IMR-90 (cell line): Measurements from ENCODE around the gene PSMD6. TPM values are rescaled to one million over a fixed set of nuclear protein-coding genes. Genes with fewer than 3 reads are reported as not detected.
A peak's percentile ranks its signal among the peaks of the same experiment; 100 is the strongest.

Experiments
- ATAC-seq: fragments of 200-7000 bp; cut with Tn5 transposase; 2 replicates; pipeline ENCODE4 v1.9.1; 2020; ENCODE audit warnings: low read depth, mild to moderate bottlenecking, moderate library complexity
- BruUV-seq: library from RNA; stranded (reverse); fragments of 400-500 nt; replicated peaks from 2 replicates; lab custom pipeline; 2021; lab: Mats Ljungman, UMichigan
- CTCF ChIA-PET: fragments of 300-600 bp; formaldehyde crosslinking; extraction: SDS; loops from one replicate; lab custom pipeline; 2021; ENCODE audit warnings: antibody characterized with exemption; lab: Yijun Ruan, JAX
- POLR2A ChIA-PET: fragments of 300-600 bp; sonication (Branson Sonifier 250); formaldehyde crosslinking; loops from one replicate; lab custom pipeline; 2022; ENCODE audit warnings: antibody characterized with exemption; ENCODE audit not compliant: unreplicated experiment; lab: Charles Lee
- DNase-seq: peaks from one replicate; pipeline ENCODE4 v3.0.0; 2013
- H2AFZ ChIP-seq: replicated peaks from 2 replicates; pipeline ENCODE3; 2013; ENCODE audit warnings: low read length, mild to moderate bottlenecking; ENCODE audit not compliant: poor library complexity
- H2AK5ac ChIP-seq: 2 replicates; pipeline ENCODE4 v1.6.1; 2013; ENCODE audit warnings: low read depth, low read length, inconsistent platforms
- H2AK9ac ChIP-seq: replicated peaks from 2 replicates; pipeline ENCODE3; 2013; ENCODE audit warnings: mild to moderate bottlenecking, low read depth, low read length, moderate library complexity; ENCODE audit not compliant: poor library complexity
- H2BK120ac ChIP-seq: 2 replicates; pipeline ENCODE4 v1.6.1; 2013; ENCODE audit warnings: low read depth, low read length, inconsistent platforms
- H2BK15ac ChIP-seq: 3 replicates; pipeline ENCODE4 v1.6.1; 2013; ENCODE audit warnings: low read depth, low read length, inconsistent platforms
- H2BK20ac ChIP-seq: 2 replicates; pipeline ENCODE4 v1.6.1; 2013; ENCODE audit warnings: low read depth, mild to moderate bottlenecking, inconsistent platforms, low read length, moderate library complexity
- H2BK5ac ChIP-seq: 2 replicates; pipeline ENCODE4 v1.6.1; 2013; ENCODE audit warnings: mild to moderate bottlenecking, low read depth, low read length, inconsistent platforms; ENCODE audit not compliant: poor library complexity, severe bottlenecking
- H3K14ac ChIP-seq: replicated peaks from 2 replicates; pipeline ENCODE4 v1.6.1; 2013; ENCODE audit warnings: low read depth, low read length, inconsistent platforms
- H3K18ac ChIP-seq: 2 replicates; pipeline ENCODE4 v1.6.1; 2013; ENCODE audit warnings: low read depth, low read length, control low read depth
- H3K23ac ChIP-seq: 2 replicates; pipeline ENCODE4 v1.6.1; 2013; ENCODE audit warnings: low read depth, low read length, inconsistent platforms
- H3K27ac ChIP-seq: 2 replicates; pipeline ENCODE4 v1.5.1; 2013; ENCODE audit warnings: mild to moderate bottlenecking, control low read depth, low read length; ENCODE audit not compliant: insufficient read depth
- H3K27me3 ChIP-seq: 2 replicates; pipeline ENCODE4 v1.6.1; 2013; ENCODE audit warnings: low read length; ENCODE audit not compliant: control insufficient read depth, insufficient read depth
- H3K36me3 ChIP-seq: 2 replicates; pipeline ENCODE4 v1.6.1; 2013; ENCODE audit warnings: low read length, mixed read lengths; ENCODE audit not compliant: control insufficient read depth, insufficient read depth
- H3K4ac ChIP-seq: 2 replicates; pipeline ENCODE4 v1.6.1; 2013; ENCODE audit warnings: low read depth, low read length, inconsistent platforms
- H3K4me1 ChIP-seq: 2 replicates; pipeline ENCODE4 v1.6.1; 2013; ENCODE audit warnings: low read length, mixed read lengths; ENCODE audit not compliant: control insufficient read depth, insufficient read depth
- H3K4me2 ChIP-seq: 2 replicates; pipeline ENCODE4 v1.6.1; 2013; ENCODE audit warnings: low read depth, mild to moderate bottlenecking, control low read depth, low read length, moderate library complexity
- H3K4me3 ChIP-seq: 2 replicates; pipeline ENCODE4 v1.5.1; 2013; ENCODE audit warnings: low read depth, mild to moderate bottlenecking, control low read depth, low read length, moderate library complexity; ENCODE audit not compliant: insufficient read depth
- H3K56ac ChIP-seq: 2 replicates; pipeline ENCODE4 v1.6.1; 2013; ENCODE audit warnings: low read length, inconsistent platforms; ENCODE audit not compliant: insufficient read depth; ENCODE audit errors: extremely low read depth
- H3K79me1 ChIP-seq, 2 experiments: 2 replicates each; pipeline ENCODE4 v1.6.1; 2013; ENCODE audit warnings: low read length in 2 of 2, inconsistent platforms in 1 of 2, low read depth in 1 of 2
- H3K9ac ChIP-seq: 2 replicates; pipeline ENCODE4 v1.6.1; 2013; ENCODE audit warnings: low read depth, low read length, control low read depth
- H3K9me1 ChIP-seq: 2 replicates; pipeline ENCODE4 v1.6.1; 2013; ENCODE audit warnings: low read length, inconsistent platforms; ENCODE audit not compliant: insufficient read depth
- H3K9me3 ChIP-seq: 2 replicates; pipeline ENCODE4 v1.6.1; 2013; ENCODE audit warnings: low read length; ENCODE audit not compliant: control insufficient read depth, insufficient read depth
- H4K20me1 ChIP-seq: 2 replicates; pipeline ENCODE4 v1.6.1; 2013; ENCODE audit warnings: low read length, inconsistent platforms; ENCODE audit not compliant: insufficient read depth
- H4K5ac ChIP-seq: 2 replicates; pipeline ENCODE4 v1.6.1; 2013; ENCODE audit warnings: mild to moderate bottlenecking, low read depth, low read length, control low read depth
- H4K8ac ChIP-seq, 2 experiments: 2 replicates each; pipeline ENCODE4 v1.6.1; 2013; ENCODE audit warnings: low read depth in 2 of 2, low read length in 2 of 2, control low read depth in 1 of 2, inconsistent platforms in 1 of 2
- H4K91ac ChIP-seq: 2 replicates; pipeline ENCODE4 v1.6.1; 2013; ENCODE audit warnings: low read depth, low read length, inconsistent platforms; ENCODE audit not compliant: insufficient read depth
- BHLHE40 ChIP-seq: fragments of 150-350 bp; IDR thresholded peaks from 2 replicates; pipeline ENCODE4 v1.6.1; 2016; ENCODE audit warnings: mild to moderate bottlenecking, low read depth, low read length
- CHD1 ChIP-seq: IDR thresholded peaks from 2 replicates; pipeline ENCODE4 v1.6.1; 2012; ENCODE audit warnings: low read depth, low read length, improper control_type of control experiment
- ELK1 ChIP-seq: fragments of 150-350 bp; IDR thresholded peaks from 2 replicates; pipeline ENCODE4 v1.6.1; 2016; ENCODE audit warnings: low read depth, mild to moderate bottlenecking, low read length, moderate library complexity, borderline replicate concordance
- FOS ChIP-seq: fragments of 150-350 bp; IDR thresholded peaks from 2 replicates; pipeline ENCODE4 v1.6.1; 2016; ENCODE audit warnings: low read depth, low read length
- MAFK ChIP-seq: IDR thresholded peaks from 2 replicates; pipeline ENCODE4 v1.6.1; 2012; ENCODE audit warnings: low read depth, low read length, improper control_type of control experiment
- MAZ ChIP-seq: IDR thresholded peaks from 2 replicates; pipeline ENCODE4 v1.6.1; 2012; ENCODE audit warnings: low read depth, mild to moderate bottlenecking, low read length, improper control_type of control experiment, moderate library complexity, borderline replicate concordance
- MXI1 ChIP-seq: IDR thresholded peaks from 2 replicates; pipeline ENCODE4 v1.6.1; 2012; ENCODE audit warnings: low read depth, mild to moderate bottlenecking, low read length, moderate library complexity, borderline replicate concordance
- NFE2L2 ChIP-seq: fragments of 150-350 bp; IDR thresholded peaks from 2 replicates; pipeline ENCODE4 v1.6.1; 2016; ENCODE audit warnings: low read depth, mild to moderate bottlenecking, low read length
- POLR2A ChIP-seq: IDR thresholded peaks from 2 replicates; pipeline ENCODE4 v1.6.1; 2012; ENCODE audit warnings: mild to moderate bottlenecking, low read depth, low read length
- RCOR1 ChIP-seq: IDR thresholded peaks from 2 replicates; pipeline ENCODE4 v1.6.1; 2012; ENCODE audit warnings: mild to moderate bottlenecking, low read length, improper control_type of control experiment; ENCODE audit not compliant: insufficient replicate concordance
- RFX5 ChIP-seq: IDR thresholded peaks from 2 replicates; pipeline ENCODE4 v1.8.0; 2012; ENCODE audit warnings: low read depth, mild to moderate bottlenecking, low read length, moderate library complexity
- SMC3 ChIP-seq: fragments of 150-350 bp; IDR thresholded peaks from 2 replicates; pipeline ENCODE4 v1.6.1; 2016; ENCODE audit warnings: low read depth, mild to moderate bottlenecking, antibody characterized with exemption, low read length, moderate library complexity
- WGBS, 2 experiments: methylation state at CpG; one replicate each; pipeline versions ENCODE4 v1.1.5 to v1.1.7; 2013; ENCODE audit warnings: missing lambda C conversion rate in 2 of 2; ENCODE audit not compliant: insufficient read length in 1 of 2; ENCODE audit errors: extremely low coverage in 2 of 2; 5-methylcytosine and 5-hydroxymethylcytosine counted together
- dilution Hi-C: fragments of 300-500 bp; cut with HindIII; formaldehyde crosslinking; loops from one replicate; pipeline ENCODE4 v1.14.3; 2018; ENCODE audit warnings: low sequenced_read_pairs; ENCODE audit not compliant: unreplicated experiment
- in situ Hi-C: fragments of 300-500 bp; cut with MboI; formaldehyde crosslinking; loops from 3 replicates; pipeline ENCODE4 v1.14.3; 2019; ENCODE audit warnings: low sequenced_read_pairs, inconsistent platforms, mixed read lengths
- intact Hi-C: fragments of 100-400 bp; cut with micrococcal nuclease; formaldehyde crosslinking; loops from 2 replicates; pipeline ENCODE4 v1.10.0; 2022
- polyA plus RNA-seq, 3 experiments: library from polyadenylated mRNA; depleted of rRNA; stranded (reverse); fragments of >200 nt; gene quantifications; 2 replicates each; pipeline ENCODE4 v1.2.3, GENCODE V29; 2012; ENCODE audit warnings: low replicate concordance in 1 of 3
- total RNA-seq: library from RNA; depleted of rRNA; stranded (reverse); fragments of >200 nt; gene quantifications from 2 replicates; pipeline ENCODE4 v1.2.3, GENCODE V29; 2012
- TF ChIP-seq, protein P1 (sequence below): conservative IDR thresholded peaks from 2 replicates; pipeline ENCODE4 v1.5.1; 2012; ENCODE audit warnings: mild to moderate bottlenecking, low read depth, low read length, improper control_type of control experiment
- TF ChIP-seq, protein P2 (sequence below): fragments of 150-350 bp; IDR thresholded peaks from 2 replicates; pipeline ENCODE4 v1.6.1; 2017; ENCODE audit warnings: mild to moderate bottlenecking, antibody characterized with exemption, low read length, low read depth

PSMD6 gene
- total and polyA plus RNA-seq, 2 of the 4 experiments (the other 2 are of a cell fraction): 86.6 to 91.8 TPM

DNA sequence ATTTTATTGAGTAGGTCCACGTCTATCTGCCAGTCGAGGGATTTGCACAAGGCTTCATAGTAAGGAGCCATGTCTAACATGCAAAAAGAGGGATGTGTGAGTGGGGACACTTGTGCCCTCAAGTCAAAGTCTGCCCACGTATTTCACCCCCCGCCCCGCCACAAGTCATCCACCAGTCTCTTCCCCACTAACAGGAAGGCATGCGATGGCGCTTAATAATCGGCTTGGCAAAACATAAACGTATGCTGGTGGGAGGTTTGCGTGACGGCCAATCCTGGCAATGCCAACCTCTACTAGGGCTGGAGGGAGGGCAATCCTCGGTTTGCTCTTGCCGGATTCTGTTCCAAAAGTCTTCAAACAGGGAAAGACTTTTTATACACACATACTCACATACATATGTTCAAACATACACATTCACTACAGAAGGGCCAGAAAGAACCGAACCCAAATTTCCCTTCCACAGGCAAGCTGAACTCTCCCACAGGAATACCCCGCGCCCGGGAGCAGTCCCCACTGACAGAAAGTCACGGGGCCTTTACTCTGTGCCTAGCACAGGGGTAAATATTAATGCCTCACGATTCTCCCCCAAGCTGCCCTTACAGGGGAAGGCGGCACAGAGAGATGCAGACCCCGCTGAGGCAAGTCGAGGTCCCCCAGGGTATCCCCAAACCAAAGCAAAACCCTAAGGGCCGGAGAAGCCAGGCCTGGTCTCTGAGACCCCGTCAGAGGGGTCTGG is 675 bp downstream of the PSMD6 start:
- peaks cover 5% of the 10 kb centered on the region for H3K9me1 ChIP-seq
- H3K9me3 ChIP-seq: no peaks in the 10 kb centered on the region
- no peaks in the 10 kb centered on the region for H3K27me3 ChIP-seq
- H2BK15ac ChIP-seq: no peak overlapping the region
- ChIA-PET POLR2A (no interaction called here), CTCF (interaction anchor here (0.6 to 1.7 kb wide), 7 partner anchors 10 to 509 kb away, joined by 3 to 9 read pairs (median 4); no protein-coding TSS in a partner anchor)
- peaks cover 6% of the 10 kb centered on the region for H3K36me3 ChIP-seq
- peak overlapping the region; percentile 27 for H2BK5ac ChIP-seq
- no peak for DNase-seq
- H4K8ac ChIP-seq: peak overlapping the region; percentile 88 to 99; a peak in 2 of 4 replicates
- H3K4me1 ChIP-seq: peaks cover 4% of the 10 kb centered on the region
- 0% methylated on average over 1 of the region's 24 CpGs; no CpG with 5 or more reads in 1 of the 2 experiments for WGBS, 2 experiments
- H2AK5ac ChIP-seq: peak overlapping the region; percentile 62; the same call in 1 of the 2 replicates
- H3K4ac ChIP-seq: peak overlapping the region; percentile 87; the same call in 1 of the 2 replicates
- TSS peak; percentile 64 for BruUV-seq
- peak overlapping the region; percentile 94 for H3K9ac ChIP-seq
- peak overlapping the region; percentile 97 for H3K4me3 ChIP-seq
- peak overlapping the region; percentile 45; the same call in 1 of the 2 replicates for H3K23ac ChIP-seq
- no peak overlapping the region; the same call in 1 of the 2 replicates for H4K5ac ChIP-seq
- peaks cover 18 to 35% of the 10 kb centered on the region in 2 experiments for H3K79me1 ChIP-seq
- no peak overlapping the region for H2BK120ac ChIP-seq
- H3K4me2 ChIP-seq: peak overlapping the region; percentile 99
- H2AFZ ChIP-seq: peak overlapping the region; percentile 96
- no peak overlapping the region for H3K18ac ChIP-seq
- H2BK20ac ChIP-seq: no peak overlapping the region
- in situ Hi-C loops: no loop called here
- H4K91ac ChIP-seq: no peak overlapping the region
- peak overlapping the region; percentile 9; the same call in 1 of the 2 replicates for H3K56ac ChIP-seq
- H4K20me1 ChIP-seq: peaks cover 10% of the 10 kb centered on the region; the same call in 1 of the 2 replicates
- H2AK9ac ChIP-seq: peak overlapping the region; percentile 3
- dilution Hi-C loops: no loop called here
- peak; percentile 3; the same call in 1 of the 2 replicates for ATAC-seq
- intact Hi-C loops: no loop called here
- H3K14ac ChIP-seq: 0 out of 2 replicates have a peak overlapping the region, but pooled peaks have one; percentile 96
- peak overlapping the region; percentile 91 for H3K27ac ChIP-seq
- TF ChIP-seq, protein P1, sequence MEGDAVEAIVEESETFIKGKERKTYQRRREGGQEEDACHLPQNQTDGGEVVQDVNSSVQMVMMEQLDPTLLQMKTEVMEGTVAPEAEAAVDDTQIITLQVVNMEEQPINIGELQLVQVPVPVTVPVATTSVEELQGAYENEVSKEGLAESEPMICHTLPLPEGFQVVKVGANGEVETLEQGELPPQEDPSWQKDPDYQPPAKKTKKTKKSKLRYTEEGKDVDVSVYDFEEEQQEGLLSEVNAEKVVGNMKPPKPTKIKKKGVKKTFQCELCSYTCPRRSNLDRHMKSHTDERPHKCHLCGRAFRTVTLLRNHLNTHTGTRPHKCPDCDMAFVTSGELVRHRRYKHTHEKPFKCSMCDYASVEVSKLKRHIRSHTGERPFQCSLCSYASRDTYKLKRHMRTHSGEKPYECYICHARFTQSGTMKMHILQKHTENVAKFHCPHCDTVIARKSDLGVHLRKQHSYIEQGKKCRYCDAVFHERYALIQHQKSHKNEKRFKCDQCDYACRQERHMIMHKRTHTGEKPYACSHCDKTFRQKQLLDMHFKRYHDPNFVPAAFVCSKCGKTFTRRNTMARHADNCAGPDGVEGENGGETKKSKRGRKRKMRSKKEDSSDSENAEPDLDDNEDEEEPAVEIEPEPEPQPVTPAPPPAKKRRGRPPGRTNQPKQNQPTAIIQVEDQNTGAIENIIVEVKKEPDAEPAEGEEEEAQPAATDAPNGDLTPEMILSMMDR: no peak
- TF ChIP-seq RCOR1 (no peak), NFE2L2 (no peak), FOS (no peak), BHLHE40 (no peak), SMC3 (no peak), POLR2A (no peak), RFX5 (no peak), ELK1 (no peak), MAFK (no peak), MXI1 (no peak), MAZ (no peak), CHD1 (no peak)
- TF ChIP-seq, protein P2, sequence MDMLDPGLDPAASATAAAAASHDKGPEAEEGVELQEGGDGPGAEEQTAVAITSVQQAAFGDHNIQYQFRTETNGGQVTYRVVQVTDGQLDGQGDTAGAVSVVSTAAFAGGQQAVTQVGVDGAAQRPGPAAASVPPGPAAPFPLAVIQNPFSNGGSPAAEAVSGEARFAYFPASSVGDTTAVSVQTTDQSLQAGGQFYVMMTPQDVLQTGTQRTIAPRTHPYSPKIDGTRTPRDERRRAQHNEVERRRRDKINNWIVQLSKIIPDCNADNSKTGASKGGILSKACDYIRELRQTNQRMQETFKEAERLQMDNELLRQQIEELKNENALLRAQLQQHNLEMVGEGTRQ: no peak
